A549 (cell line): ENCODE data around the gene DTX4.

Source experiments
- BCL3 ChIP-seq: fragments of >200 bp; sonication (Bioruptor Twin); formaldehyde crosslinking; IDR thresholded peaks from 3 replicates; pipeline ENCODE4 v1.6.1; 2016
- CBX8 ChIP-seq: fragments of 200-600 bp; sonication (generic); IDR thresholded peaks from 2 replicates; pipeline ENCODE4 v1.6.1; 2016
- JUN ChIP-seq, 2 experiments: fragments of >200 bp; sonication (Bioruptor Twin); formaldehyde crosslinking; IDR thresholded peaks; 2 replicates in 1 of 2; 3 replicates in 1 of 2; pipeline ENCODE4 v1.6.1; 2016 to 2017
- RCOR1 ChIP-seq: fragments of 150-350 bp; IDR thresholded peaks from 2 replicates; pipeline ENCODE4 v1.6.1; 2014; ENCODE audit warnings: antibody characterized with exemption, low read length, low read depth

DNA sequence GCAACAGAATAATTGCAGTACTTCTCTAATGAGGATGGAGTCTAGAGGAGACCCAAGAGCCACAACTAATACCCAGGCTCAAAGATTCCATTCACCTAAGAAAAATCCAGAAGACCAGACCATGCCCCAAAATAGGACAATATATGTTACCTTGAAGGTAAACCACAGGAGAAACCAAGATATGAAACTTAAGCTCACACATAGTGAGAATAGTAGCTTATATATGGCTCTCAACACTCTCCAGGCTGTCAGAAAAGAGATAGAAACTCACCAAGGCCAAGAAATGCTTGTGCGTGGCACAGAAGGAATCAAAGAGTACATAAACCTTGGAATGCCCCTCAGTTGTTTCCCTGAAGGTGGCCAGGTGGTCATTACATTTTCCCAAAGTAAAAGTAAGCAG lies 20.2 kb upstream of the DTX4 start:
- TF ChIP-seq BCL3, result no peak
- TF ChIP-seq RCOR1, result no peak
- no peak for TF ChIP-seq CBX8
- TF ChIP-seq JUN (IDR thresholded peaks at IDR 0.05), result no peak
